HG03432 (cell line): ENCODE results near the gene PLEKHG4B.

Experiments
- ATAC-seq: cut with Tn5 transposase; IDR thresholded peaks from one replicate; pipeline ENCODE4 v1.9.1; 2021; ENCODE audit warnings: mild to moderate bottlenecking, moderate library complexity; ENCODE audit not compliant: unreplicated experiment

The PLEKHG4B gene

DNA sequence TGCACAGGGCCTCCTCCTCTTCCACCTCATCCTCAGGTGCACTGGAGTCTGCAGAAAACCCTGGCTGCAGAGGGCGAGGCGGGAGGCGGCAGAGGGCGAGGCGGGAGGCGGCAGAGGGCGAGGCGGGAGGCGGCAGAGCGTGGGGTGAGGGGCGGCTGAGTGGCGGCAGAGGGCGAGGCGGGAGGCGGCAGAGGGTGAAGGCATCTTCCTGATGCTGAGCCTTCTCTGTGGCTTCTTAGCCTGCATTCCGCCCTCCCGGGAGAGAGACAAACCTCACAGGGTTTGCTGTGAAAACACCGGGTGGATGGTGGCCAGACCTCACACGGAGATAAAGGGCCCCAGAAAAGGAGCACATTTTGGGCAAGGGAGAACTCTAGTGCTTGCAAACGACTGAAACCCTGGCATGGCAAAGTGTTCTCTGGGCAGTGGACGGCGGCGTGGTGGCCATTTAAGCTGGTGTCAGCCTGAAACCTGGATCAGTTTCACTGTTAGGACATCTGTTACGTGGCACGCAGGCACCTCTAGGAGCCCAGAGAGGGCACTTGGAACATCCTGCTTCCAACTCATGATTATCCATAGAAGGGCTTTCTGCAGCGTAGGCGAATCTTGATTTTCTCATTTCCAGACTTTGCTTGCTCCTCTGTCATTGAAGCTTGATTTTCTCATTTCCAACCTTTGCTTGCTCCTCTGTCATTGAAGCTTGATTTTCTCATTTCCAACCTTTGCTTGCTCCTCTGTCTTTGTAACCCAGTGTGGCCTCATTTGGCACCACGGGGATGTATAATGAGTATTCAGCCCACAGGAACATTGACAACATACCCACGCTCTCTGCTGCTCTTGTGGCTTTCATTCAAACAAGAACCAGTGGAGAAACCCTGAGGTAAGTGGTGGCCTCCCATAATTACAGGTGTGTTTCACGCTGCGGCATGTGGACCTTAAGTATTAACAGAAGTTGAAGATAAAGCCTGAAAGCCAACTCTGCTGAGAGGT lies 16.3 kb upstream of the PLEKHG4B start:
- no peak for ATAC-seq

GRCh38 chr5:76358-77169 lies 15.4 kb upstream of the PLEKHG4B start:
- no peak for ATAC-seq

DNA sequence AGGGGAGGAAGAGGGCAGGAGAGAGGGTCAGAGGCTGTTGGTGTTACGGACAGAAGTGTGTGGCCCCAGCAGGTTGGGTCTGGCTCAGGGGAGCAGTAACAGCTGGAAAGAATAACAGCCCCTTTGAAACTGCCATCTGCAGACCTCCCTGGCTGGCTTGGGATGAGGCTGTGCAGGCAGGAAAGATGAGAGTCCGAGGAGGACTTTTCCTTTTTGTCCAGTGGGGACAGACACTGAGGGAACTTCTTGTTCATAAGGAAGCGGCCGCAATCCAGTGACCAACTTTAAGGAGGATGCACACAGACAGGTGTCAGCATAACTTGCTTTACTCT lies 14.8 kb upstream of the PLEKHG4B start:
- no peak for ATAC-seq

GRCh38 chr5:77546-77945 lies 14.4 kb upstream of the PLEKHG4B start:
- ATAC-seq = no peak

- ATAC-seq = no peak
Observed at GRCh38 chr5:77957-78804, 13.8 kb upstream of the PLEKHG4B start.

DNA sequence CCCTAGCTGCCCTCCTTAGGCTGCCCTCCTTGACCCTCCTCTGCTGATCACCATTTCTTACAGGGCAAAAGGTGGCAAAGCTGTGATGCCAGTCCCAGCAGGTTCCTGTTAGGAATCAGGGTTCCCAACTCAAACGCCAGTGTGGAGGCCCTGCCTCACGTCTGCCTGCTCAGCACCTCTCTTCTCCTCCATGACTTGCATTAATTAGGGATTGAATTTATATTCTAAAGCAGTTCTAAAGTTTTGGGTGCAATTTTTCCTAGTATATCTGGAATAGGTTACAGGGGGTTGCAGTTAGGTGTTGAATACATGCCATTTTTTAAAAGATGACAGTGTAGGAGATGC lies 13.2 kb upstream of the PLEKHG4B start:
- ATAC-seq = no peak

GRCh38 chr5:79263-79662 lies 12.7 kb upstream of the PLEKHG4B start:
- ATAC-seq = no peak

DNA sequence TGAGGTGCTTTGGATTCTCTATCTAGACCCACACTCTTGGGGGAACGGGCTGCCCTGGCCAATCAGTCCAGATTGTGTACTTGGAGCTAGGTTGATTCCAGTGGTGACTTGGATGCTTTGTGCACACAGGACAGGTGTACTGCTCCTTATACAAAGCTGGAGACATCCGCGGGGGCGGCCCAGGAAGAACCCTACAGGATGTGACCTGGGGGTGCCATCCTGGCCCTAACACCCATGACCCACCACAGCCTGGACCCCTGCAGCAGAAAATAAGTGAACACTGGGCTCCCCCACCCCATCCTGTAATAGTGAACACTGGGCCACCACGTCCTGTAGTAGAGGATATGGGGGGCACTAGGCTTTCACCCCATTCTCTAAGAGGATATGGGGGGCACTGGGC lies 12.1 kb upstream of the PLEKHG4B start:
- no peak for ATAC-seq

- ATAC-seq = no peak
Observed at GRCh38 chr5:81391-82021, 10.5 kb upstream of the PLEKHG4B start.

DNA sequence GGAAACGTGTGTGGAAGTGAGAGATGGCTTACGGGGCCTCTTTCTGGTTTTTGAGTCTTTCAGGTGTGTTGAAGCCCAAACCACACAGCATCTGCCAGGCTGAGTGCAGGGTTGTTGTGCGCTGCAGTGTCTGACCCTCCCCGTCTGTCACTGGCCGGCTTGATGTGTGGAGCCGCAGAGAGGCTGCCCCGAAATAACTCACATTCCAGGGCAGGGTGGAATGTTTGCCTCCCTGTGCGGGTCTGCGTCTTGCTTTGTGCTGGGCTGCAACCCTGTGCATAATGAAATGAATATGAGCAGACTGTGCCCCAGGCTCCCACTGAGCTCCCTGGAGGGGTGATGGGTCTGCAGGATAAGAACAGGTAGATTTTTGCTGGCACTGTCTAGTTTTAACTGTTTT lies 9.9 kb upstream of the PLEKHG4B start:
- ATAC-seq = no peak

DNA sequence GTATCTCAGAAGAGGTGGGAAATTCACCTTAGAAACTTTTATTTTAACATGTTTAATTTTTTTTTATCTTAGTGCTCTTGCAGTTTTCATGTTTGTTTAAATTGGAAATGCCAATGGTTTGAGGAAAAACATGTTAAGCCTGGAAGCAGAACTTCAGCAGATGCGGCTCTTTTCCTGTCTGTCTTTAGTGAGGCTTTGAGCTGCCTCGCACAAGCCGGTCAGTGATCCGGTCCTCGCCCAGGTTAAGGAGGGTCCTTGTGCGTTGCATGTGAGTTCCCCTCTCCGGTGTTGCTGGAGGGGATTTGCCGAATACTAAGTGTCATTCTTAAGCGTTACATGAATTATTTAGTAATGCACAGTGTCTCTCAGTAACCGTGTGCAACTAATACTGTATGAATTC lies 9.4 kb upstream of the PLEKHG4B start:
- ATAC-seq = no peak

GRCh38 chr5:83029-83428 lies 8.9 kb upstream of the PLEKHG4B start:
- no peak for ATAC-seq

- no peak for ATAC-seq
Observed at GRCh38 chr5:85334-85995, 6.5 kb upstream of the PLEKHG4B start.

GRCh38 chr5:89337-90286 lies 2.4 kb upstream of the PLEKHG4B start:
- no peak for ATAC-seq

GRCh38 chr5:90590-91547 lies 1.1 kb upstream of the PLEKHG4B start:
- ATAC-seq = no peak

DNA sequence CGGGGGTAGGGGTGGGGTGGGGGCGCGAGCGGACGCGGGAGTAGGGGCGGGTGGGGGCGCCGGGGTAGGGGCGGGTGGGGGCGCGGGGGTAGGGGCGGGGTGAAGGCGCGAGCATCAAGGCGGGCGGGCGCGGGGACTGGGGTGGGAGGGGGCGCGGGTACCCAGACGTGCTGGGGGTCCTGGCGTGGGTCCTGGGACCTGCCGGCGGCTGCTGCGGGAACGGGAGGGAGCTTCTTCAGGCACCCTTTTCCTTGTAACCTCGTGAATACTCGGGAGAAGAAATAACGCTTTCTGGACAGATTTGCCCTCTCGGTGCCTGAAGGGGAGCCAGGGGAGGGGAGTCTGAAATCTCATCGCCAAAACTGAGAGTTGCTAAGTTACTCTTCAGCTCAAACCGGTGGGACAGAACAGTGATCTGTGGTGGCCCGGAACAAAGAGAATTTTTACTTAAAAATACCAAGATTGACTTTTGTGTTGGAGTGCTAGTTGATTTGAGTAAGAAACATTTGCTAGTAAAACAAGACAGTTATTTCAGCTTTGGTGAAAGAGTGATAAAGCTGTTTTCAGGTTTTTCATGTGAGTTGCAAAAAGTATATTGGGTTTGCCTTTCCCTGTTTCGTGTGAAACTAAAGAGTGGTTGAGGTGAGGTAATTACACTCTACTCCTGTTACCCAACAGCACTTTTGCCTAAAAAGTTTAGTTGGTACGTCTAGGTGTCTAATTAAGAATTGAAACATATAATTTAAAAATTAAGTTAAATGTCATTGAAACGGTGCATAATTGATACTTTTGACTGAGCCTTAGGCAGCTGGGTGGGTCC lies 643 bp downstream of the PLEKHG4B start:
- no peak for ATAC-seq
